ENCODE data around the gene USO1. TPM values are rescaled to one million over a fixed set of nuclear protein-coding genes. Genes with fewer than 3 reads are reported as not detected.

The USO1 gene, protein sequence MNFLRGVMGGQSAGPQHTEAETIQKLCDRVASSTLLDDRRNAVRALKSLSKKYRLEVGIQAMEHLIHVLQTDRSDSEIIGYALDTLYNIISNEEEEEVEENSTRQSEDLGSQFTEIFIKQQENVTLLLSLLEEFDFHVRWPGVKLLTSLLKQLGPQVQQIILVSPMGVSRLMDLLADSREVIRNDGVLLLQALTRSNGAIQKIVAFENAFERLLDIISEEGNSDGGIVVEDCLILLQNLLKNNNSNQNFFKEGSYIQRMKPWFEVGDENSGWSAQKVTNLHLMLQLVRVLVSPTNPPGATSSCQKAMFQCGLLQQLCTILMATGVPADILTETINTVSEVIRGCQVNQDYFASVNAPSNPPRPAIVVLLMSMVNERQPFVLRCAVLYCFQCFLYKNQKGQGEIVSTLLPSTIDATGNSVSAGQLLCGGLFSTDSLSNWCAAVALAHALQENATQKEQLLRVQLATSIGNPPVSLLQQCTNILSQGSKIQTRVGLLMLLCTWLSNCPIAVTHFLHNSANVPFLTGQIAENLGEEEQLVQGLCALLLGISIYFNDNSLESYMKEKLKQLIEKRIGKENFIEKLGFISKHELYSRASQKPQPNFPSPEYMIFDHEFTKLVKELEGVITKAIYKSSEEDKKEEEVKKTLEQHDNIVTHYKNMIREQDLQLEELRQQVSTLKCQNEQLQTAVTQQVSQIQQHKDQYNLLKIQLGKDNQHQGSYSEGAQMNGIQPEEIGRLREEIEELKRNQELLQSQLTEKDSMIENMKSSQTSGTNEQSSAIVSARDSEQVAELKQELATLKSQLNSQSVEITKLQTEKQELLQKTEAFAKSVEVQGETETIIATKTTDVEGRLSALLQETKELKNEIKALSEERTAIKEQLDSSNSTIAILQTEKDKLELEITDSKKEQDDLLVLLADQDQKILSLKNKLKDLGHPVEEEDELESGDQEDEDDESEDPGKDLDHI
- 10 to 100 TPM; 81.6 to 84.2 TPM for total RNA-seq
- 10 to 100 TPM; 39.0 to 41.9 TPM for polyA plus RNA-seq (ENCODE audit: insufficient read length in 2 of 2)
- long read RNA-seq, donor 1, full-length matches to known transcripts = 3 of 10 reads
- long read RNA-seq, donor 1, partial matches to known transcripts = 7 of 10 reads
- long read RNA-seq, donor 1, other reads (novel, unspliced or antisense) = 0 of 10 reads
- long read RNA-seq, donor 2, full-length matches to known transcripts = 1 of 1 reads
- long read RNA-seq, donor 2, partial matches to known transcripts = 0 of 1 reads
- long read RNA-seq, donor 2, other reads (novel, unspliced or antisense) = 0 of 1 reads
- long read RNA-seq, donor 3, full-length matches to known transcripts = 1 of 1 reads
- long read RNA-seq, donor 3, partial matches to known transcripts = 0 of 1 reads
- long read RNA-seq, donor 3, other reads (novel, unspliced or antisense) = 0 of 1 reads
- long read RNA-seq, donor 4, full-length matches to known transcripts = 1 of 1 reads
- long read RNA-seq, donor 4, partial matches to known transcripts = 0 of 1 reads
- long read RNA-seq, donor 4, other reads (novel, unspliced or antisense) = 0 of 1 reads

DNA sequence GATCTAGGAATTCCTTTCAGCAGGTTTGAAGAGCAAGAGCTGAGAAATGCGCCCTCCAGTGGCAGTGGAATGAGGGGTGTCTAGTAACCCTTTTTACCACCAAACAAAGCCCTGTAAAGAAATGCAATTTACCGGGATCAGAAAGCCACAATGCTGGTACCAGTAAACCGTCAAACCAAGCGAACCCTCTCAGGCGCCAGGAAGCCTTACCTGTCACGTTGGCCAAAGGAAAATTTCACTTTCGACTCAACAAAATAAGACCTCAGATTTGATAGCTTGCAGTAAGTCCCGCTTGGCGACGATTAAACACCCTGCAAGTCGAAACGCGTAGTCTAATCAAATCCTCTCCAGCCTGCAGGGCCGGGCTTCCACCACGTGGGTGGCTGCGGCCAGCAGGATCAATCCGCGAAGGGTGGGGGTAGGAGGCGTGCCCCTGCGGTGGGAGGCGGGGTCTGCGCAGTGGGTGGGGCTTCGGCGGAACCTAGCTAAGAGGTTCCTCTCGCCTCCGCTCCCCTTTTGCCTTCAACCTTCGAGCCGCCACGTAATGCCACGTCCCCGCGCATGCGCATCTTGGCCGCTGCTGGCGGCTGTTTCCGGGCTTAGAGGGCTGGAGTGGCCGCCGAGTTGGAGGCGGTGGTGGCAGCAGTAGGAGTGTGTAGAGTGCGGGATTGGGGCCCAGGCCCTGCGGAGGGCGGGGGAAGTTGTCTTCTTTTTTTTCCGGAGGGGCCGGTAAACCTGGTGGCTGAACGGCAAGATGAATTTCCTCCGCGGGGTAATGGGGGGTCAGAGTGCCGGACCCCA is at the start of gene USO1:
USO1 (plus strand) TSS at position 512 of the 801 bp plus-strand sequence; CDS start at position 755, 243 bp downstream.
- no peaks in the 10 kb centered on the region for H3K27me3 ChIP-seq (ENCODE audit: control insufficient read depth, insufficient read depth, low read length)
- H3K36me3 ChIP-seq (ENCODE audit: control insufficient read depth, insufficient read depth, low read length) = peaks cover 8% of the 10 kb centered on the region
- no peaks in the 10 kb centered on the region for H3K9me3 ChIP-seq (ENCODE audit: control insufficient read depth, insufficient read depth, low read length)
- peak within 1 kb of the TSS; percentile 99 for H3K4me3 ChIP-seq (ENCODE audit: low read depth, low read length)
- WGBS (ENCODE audit: insufficient coverage) = under 1% methylated on average over 46 of the region's 48 CpGs
- peaks cover 9% of the 10 kb centered on the region for H3K4me1 ChIP-seq (ENCODE audit: control insufficient read depth, insufficient read depth, low read length)
- peak; percentile 93 to 100 (median 96) for DNase-seq (ENCODE audit: low read depth in 4 of 6, low spot score in 6 of 6)
- H3K27ac ChIP-seq (ENCODE audit: low read depth, low read length) = peak within 1 kb of the TSS; percentile 99

DNA sequence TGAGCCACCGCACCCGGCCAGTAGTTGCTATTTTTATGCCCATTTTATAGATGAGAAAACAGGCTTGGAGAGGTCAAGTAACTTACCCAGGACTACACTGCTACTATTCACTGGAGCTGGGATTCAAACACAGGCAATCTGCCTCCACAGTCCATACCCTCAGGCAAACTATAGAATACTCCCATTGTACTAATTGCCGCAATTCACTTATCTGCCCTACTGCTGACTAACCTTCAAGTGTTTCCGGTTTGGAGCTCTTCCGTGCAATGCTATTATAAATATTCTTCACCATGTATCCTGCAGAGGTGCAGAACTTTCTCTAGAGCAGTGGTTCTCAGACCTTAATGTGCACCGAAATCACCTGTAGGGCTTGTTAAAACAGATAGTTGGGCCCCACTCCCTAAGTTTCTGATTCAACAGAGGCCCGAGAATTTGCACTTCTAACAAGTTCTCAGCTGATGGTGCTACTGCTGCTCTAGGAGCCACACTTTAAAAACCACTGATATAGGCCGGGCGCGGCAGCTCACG is 49.3 kb upstream of the USO1 start:
- WGBS (ENCODE audit: insufficient coverage) = 90% methylated on average over 5 of the region's 11 CpGs
- H3K4me3 ChIP-seq (ENCODE audit: low read depth, low read length) = no peak overlapping the region
- no peak for DNase-seq (ENCODE audit: low read depth in 4 of 6, low spot score in 6 of 6)
- H3K27ac ChIP-seq (ENCODE audit: low read depth, low read length) = no peak overlapping the region
- H3K4me1 ChIP-seq (ENCODE audit: control insufficient read depth, insufficient read depth, low read length) = no peaks in the 10 kb centered on the region
- no peaks in the 10 kb centered on the region for H3K9me3 ChIP-seq (ENCODE audit: control insufficient read depth, insufficient read depth, low read length)
- peaks cover 3% of the 10 kb centered on the region for H3K36me3 ChIP-seq (ENCODE audit: control insufficient read depth, insufficient read depth, low read length)
- no peaks in the 10 kb centered on the region for H3K27me3 ChIP-seq (ENCODE audit: control insufficient read depth, insufficient read depth, low read length)

DNA sequence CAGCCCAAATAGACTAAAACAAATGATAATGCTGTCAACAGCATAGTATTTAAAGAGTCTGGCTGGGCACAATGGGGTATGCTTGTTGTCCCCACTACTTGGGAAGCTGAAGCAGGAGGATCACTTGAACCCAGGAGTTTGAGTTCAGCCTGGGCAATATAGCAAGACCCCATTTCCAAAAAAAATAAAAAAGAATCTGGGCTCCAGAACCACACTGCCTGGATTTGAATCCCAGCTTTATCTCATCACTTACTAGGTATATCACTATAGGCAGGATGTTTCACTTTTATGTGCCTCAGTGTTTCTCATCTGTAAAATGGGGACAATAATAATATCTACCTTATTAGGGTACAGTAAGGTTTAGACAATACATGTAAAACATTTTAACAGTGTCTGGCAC is 45.9 kb upstream of the USO1 start:
- Histone ChIP-seq H3K27me3 (ENCODE audit: control insufficient read depth, insufficient read depth, low read length) (no peaks in the 10 kb centered on the region), H3K4me3 (ENCODE audit: low read depth, low read length) (no peak overlapping the region), H3K27ac (ENCODE audit: low read depth, low read length) (no peak overlapping the region), H3K4me1 (ENCODE audit: control insufficient read depth, insufficient read depth, low read length) (no peaks in the 10 kb centered on the region), H3K36me3 (ENCODE audit: control insufficient read depth, insufficient read depth, low read length) (peaks cover 3% of the 10 kb centered on the region), H3K9me3 (ENCODE audit: control insufficient read depth, insufficient read depth, low read length) (no peaks in the 10 kb centered on the region)
- no peak for DNase-seq (ENCODE audit: low read depth in 4 of 6, low spot score in 6 of 6)

DNA sequence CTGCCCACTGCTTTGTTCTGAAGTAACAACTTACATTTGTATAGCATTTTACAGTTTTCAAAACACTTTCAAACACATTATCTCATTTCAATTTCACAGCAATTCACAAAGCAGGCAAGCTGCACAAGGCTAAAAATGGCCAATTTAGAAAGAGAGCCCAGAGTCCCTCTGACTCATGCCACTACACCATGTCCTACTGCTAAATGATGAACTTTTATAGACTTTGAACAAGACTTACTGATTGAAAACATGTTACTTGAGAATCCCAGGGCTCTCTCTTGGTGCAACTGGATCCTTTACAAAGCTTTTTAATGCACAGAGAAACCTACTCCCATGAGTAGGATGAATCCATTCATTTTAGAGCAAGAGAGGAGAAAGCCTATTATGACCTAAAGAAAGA is 45.4 kb upstream of the USO1 start:
- Histone ChIP-seq H3K4me3 (ENCODE audit: low read depth, low read length) (no peak overlapping the region), H3K36me3 (ENCODE audit: control insufficient read depth, insufficient read depth, low read length) (peaks cover 3% of the 10 kb centered on the region), H3K27me3 (ENCODE audit: control insufficient read depth, insufficient read depth, low read length) (no peaks in the 10 kb centered on the region), H3K27ac (ENCODE audit: low read depth, low read length) (no peak overlapping the region), H3K4me1 (ENCODE audit: control insufficient read depth, insufficient read depth, low read length) (no peaks in the 10 kb centered on the region), H3K9me3 (ENCODE audit: control insufficient read depth, insufficient read depth, low read length) (no peaks in the 10 kb centered on the region)
- DNase-seq (ENCODE audit: low read depth in 4 of 6, low spot score in 6 of 6) = no peak

DNA sequence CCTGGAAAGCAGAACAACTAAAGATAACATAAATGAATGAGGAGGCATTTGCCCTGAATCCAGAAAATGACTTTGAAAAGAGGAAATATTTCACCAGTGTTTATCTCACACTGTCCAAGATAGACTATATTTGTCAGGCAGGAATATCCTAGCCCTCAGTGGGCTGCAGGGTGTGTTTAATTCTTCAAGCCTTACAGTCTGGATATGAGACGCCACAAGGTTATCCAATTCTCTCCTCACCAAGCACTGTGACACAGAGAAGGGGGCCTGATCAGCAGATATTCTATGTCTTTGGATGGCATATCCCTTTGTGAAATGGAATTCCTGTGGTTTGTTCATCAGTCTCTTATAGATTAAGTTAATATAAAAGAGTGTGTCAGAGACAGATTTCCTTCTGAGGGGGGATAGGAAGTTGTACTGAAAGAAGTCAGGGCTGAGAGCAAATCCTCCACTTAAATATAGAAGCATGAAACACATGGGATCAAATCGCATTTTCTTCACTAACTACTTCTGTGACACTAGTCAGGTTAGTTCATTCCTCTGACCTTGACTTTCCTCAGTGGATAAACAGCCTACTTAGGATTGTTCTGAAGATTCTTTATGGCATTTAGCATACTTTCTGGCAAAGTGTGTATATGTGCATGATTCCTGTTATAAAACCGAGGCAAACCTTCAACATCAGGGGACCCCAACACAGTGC is 44.4 kb upstream of the USO1 start:
- no peaks in the 10 kb centered on the region for H3K9me3 ChIP-seq (ENCODE audit: control insufficient read depth, insufficient read depth, low read length)
- no peak overlapping the region for H3K27ac ChIP-seq (ENCODE audit: low read depth, low read length)
- no peak for DNase-seq (ENCODE audit: low read depth in 4 of 6, low spot score in 6 of 6)
- H3K36me3 ChIP-seq (ENCODE audit: control insufficient read depth, insufficient read depth, low read length) = peaks cover 3% of the 10 kb centered on the region
- no peak overlapping the region for H3K4me3 ChIP-seq (ENCODE audit: low read depth, low read length)
- no CpG with 5 or more reads among the region's 3 CpGs for WGBS (ENCODE audit: insufficient coverage)
- no peaks in the 10 kb centered on the region for H3K4me1 ChIP-seq (ENCODE audit: control insufficient read depth, insufficient read depth, low read length)
- H3K27me3 ChIP-seq (ENCODE audit: control insufficient read depth, insufficient read depth, low read length) = no peaks in the 10 kb centered on the region

DNA sequence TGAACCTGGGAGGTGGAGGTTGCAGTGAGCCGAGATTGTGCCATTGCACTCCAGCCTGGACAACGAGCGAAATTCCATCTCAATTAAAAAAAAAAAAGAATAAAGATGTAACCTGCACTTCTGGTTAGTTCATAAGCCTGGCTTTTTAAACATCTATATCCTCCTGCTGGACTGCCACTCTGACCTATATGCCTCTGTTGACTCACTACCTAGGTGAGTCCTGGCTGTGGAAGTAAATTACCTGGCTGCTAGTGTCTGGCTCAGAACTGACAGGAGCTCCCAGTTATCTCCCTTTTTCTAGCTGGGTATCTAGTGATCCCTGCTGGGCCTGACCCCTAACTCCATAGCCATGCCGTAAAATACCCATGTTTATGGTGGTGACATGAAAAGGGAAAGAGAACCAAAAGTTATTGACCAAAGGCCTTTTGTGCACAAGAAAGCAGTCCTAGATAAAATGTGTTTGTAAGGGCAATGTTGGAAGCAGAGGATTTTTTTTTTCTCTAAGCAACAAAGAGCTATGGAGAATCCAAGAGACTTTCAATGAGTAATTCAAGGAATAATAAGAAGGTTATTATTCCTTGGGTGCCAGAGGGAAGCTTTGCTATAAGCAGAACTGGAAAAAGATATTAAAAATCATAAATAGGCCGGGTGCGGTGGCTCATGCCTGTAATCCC is 40.8 kb upstream of the USO1 start:
- WGBS (ENCODE audit: insufficient coverage) = 62% methylated on average over 2 of the region's 6 CpGs
- DNase-seq (ENCODE audit: low read depth in 4 of 6, low spot score in 6 of 6) = no peak

DNA sequence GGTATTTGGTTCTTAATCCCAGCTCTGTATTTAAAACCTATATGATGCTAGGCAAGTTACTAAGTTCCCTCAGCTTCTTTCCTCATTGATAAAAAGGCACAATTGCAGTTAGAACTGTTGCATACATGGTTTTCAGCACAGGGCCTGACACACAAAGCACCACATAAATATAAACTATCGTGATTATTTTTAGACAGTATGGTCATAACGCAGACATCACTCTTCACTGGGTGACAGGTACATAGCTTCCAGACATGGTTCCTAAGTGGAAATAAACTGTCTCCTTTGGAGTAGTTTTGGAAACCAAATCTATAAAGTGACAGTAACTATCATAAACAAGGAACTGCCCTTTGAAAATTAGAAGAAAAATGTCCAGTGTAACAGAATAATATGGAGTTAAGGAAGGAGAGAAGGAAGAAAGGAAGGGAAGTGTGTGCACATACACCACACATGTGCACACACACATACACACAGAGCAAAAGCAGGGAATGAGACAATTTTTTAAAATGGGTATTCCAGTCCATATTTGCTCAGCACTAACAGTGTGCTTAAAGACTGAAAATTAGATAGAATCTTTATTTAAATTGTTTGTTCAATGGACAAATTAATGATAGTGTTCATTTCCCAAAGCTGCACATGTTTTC is 38.7 kb upstream of the USO1 start:
- Histone ChIP-seq H3K27me3 (ENCODE audit: control insufficient read depth, insufficient read depth, low read length) (no peaks in the 10 kb centered on the region), H3K27ac (ENCODE audit: low read depth, low read length) (no peak overlapping the region), H3K9me3 (ENCODE audit: control insufficient read depth, insufficient read depth, low read length) (no peaks in the 10 kb centered on the region), H3K4me3 (ENCODE audit: low read depth, low read length) (no peak overlapping the region), H3K4me1 (ENCODE audit: control insufficient read depth, insufficient read depth, low read length) (no peaks in the 10 kb centered on the region), H3K36me3 (ENCODE audit: control insufficient read depth, insufficient read depth, low read length) (peaks cover 6% of the 10 kb centered on the region)
- WGBS (ENCODE audit: insufficient coverage) = no CpG with 5 or more reads among the region's 2 CpGs
- DNase-seq (ENCODE audit: low read depth in 4 of 6, low spot score in 6 of 6) = peak in 1 of 6 donors; percentile 17

More for the DNA sequence above, 40.8 kb upstream of the USO1 start:
- H3K27me3 ChIP-seq (ENCODE audit: control insufficient read depth, insufficient read depth, low read length) = no peaks in the 10 kb centered on the region
- no peak overlapping the region for H3K27ac ChIP-seq (ENCODE audit: low read depth, low read length)
- H3K36me3 ChIP-seq (ENCODE audit: control insufficient read depth, insufficient read depth, low read length) = no peaks in the 10 kb centered on the region
- H3K4me3 ChIP-seq (ENCODE audit: low read depth, low read length) = no peak overlapping the region
- no peaks in the 10 kb centered on the region for H3K9me3 ChIP-seq (ENCODE audit: control insufficient read depth, insufficient read depth, low read length)
- H3K4me1 ChIP-seq (ENCODE audit: control insufficient read depth, insufficient read depth, low read length) = no peaks in the 10 kb centered on the region

All from spinal cord (tissue), 10 donors.